Measurements from ENCODE around the gene AOC1. TPM values are rescaled to one million over a fixed set of nuclear protein-coding genes. Genes with fewer than 3 reads are reported as not detected.
A peak's percentile ranks its signal among the peaks of the same experiment; 100 is the strongest.

AOC1 gene
- total and polyA plus RNA-seq, 2 of the 13 experiments (the other 11 are each of a cell fraction or from before 2014, with no cell fraction given), result not detected

DNA sequence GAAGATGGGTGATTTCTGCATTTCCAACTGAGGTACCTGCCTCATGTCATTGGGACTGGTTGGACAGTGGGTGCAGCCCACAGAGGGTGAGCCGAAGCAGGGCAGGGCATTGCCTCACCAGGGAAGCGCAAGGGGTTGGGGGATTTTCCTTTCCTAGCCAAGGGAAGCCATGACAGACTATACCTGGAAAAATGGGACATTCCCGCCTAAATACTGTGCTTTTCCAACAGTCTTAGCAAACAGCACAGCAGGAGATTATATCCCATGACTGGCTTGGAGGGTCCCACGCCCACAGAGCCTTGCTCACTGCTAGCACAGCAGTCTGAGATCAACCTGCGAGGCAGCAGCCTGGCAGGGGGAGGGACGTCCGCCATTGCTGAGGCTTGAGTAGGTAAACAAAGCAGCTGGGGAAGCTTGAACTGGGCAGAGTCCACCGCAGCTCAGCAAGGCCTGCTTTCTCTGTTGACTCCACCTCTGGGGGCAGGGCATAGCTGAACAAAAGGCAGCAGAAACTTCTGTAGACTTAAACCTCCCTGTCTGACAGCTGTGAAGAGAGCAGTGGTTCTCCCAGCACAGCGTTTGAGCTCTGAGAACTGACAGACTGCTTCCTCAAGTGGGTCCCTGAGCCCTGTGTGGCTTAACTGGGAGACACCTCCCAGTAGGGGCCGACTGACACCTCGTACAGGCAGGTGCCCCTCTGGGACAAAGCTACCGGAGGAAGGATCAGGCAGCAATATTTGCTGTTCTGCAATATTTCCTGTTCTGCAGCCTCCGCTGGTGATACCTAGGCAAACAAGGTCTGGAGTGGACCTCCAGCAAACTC, 44.5 kb upstream of the AOC1 start (continued):
- TF ChIP-seq, protein P1, sequence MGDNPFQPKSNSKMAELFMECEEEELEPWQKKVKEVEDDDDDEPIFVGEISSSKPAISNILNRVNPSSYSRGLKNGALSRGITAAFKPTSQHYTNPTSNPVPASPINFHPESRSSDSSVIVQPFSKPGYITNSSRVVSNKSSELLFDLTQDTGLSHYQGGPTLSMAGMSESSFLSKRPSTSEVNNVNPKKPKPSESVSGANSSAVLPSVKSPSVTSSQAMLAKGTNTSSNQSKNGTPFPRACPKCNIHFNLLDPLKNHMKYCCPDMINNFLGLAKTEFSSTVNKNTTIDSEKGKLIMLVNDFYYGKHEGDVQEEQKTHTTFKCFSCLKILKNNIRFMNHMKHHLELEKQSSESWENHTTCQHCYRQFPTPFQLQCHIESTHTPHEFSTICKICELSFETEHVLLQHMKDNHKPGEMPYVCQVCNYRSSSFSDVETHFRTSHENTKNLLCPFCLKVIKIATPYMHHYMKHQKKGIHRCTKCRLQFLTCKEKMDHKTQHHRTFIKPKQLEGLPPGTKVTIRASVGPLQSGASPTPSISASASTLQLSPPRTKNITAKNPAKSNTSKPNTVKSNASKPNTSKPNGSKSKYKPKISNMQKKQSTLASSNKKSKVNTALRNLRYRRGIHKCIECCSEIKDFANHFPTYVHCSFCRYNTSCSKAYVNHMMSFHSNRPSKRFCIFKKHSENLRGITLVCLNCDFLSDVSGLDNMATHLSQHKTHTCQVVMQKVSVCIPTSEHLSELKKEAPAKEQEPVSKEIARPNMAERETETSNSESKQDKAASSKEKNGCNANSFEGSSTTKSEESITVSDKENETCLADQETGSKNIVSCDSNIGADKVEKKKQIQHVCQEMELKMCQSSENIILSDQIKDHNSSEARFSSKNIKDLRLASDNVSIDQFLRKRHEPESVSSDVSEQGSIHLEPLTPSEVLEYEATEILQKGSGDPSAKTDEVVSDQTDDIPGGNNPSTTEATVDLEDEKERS (CRISPR knock-in tag; IDR thresholded peaks at IDR 0.05), result peak; percentile 45; the same call in 1 of the 2 replicates
- 0 out of 2 replicates have a peak, but pooled peaks have one; percentile 35 for TF ChIP-seq NR2C2 (CRISPR knock-in tag; IDR thresholded peaks at IDR 0.05; ENCODE audit: borderline replicate concordance)
- TF ChIP-seq FOSL2 (CRISPR knock-in tag; IDR thresholded peaks at IDR 0.05), result 0 out of 2 replicates have a peak, but pooled peaks have one; percentile 10
- TF ChIP-seq ZBTB7B (CRISPR knock-in tag; IDR thresholded peaks at IDR 0.05), result peak; percentile 72
- TF ChIP-seq, protein P2, sequence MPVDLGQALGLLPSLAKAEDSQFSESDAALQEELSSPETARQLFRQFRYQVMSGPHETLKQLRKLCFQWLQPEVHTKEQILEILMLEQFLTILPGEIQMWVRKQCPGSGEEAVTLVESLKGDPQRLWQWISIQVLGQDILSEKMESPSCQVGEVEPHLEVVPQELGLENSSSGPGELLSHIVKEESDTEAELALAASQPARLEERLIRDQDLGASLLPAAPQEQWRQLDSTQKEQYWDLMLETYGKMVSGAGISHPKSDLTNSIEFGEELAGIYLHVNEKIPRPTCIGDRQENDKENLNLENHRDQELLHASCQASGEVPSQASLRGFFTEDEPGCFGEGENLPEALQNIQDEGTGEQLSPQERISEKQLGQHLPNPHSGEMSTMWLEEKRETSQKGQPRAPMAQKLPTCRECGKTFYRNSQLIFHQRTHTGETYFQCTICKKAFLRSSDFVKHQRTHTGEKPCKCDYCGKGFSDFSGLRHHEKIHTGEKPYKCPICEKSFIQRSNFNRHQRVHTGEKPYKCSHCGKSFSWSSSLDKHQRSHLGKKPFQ (CRISPR knock-in tag; IDR thresholded peaks at IDR 0.05; ENCODE audit: insufficient replicate concordance), result peak; percentile 7
- peak; percentile 35; the same call in 1 of the 2 replicates for TF ChIP-seq CEBPG (CRISPR knock-in tag; IDR thresholded peaks at IDR 0.05)
- TF ChIP-seq, protein P3, sequence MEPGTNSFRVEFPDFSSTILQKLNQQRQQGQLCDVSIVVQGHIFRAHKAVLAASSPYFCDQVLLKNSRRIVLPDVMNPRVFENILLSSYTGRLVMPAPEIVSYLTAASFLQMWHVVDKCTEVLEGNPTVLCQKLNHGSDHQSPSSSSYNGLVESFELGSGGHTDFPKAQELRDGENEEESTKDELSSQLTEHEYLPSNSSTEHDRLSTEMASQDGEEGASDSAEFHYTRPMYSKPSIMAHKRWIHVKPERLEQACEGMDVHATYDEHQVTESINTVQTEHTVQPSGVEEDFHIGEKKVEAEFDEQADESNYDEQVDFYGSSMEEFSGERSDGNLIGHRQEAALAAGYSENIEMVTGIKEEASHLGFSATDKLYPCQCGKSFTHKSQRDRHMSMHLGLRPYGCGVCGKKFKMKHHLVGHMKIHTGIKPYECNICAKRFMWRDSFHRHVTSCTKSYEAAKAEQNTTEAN (CRISPR knock-in tag; conservative IDR thresholded peaks at IDR 0.05), result 0 out of 2 replicates have a peak, but pooled peaks have one; percentile 39
- TF ChIP-seq, protein P4, sequence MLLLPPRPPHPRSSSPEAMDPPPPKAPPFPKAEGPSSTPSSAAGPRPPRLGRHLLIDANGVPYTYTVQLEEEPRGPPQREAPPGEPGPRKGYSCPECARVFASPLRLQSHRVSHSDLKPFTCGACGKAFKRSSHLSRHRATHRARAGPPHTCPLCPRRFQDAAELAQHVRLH (CRISPR knock-in tag; IDR thresholded peaks at IDR 0.05; ENCODE audit: borderline replicate concordance, low read depth), result 0 out of 2 replicates have a peak, but pooled peaks have one; percentile 29
- peak; percentile 89 for TF ChIP-seq FOXA3 (CRISPR knock-in tag; IDR thresholded peaks at IDR 0.05)
- TF ChIP-seq, protein P5, sequence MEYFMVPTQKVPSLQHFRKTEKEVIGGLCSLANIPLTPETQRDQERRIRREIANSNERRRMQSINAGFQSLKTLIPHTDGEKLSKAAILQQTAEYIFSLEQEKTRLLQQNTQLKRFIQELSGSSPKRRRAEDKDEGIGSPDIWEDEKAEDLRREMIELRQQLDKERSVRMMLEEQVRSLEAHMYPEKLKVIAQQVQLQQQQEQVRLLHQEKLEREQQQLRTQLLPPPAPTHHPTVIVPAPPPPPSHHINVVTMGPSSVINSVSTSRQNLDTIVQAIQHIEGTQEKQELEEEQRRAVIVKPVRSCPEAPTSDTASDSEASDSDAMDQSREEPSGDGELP (IDR thresholded peaks at IDR 0.05; ENCODE audit: borderline replicate concordance, low read depth), result peak; percentile 45; the same call in 1 of the 2 replicates
- TF ChIP-seq RXRA (CRISPR knock-in tag; IDR thresholded peaks at IDR 0.05), result 0 out of 2 replicates have a peak, but pooled peaks have one; percentile 40
- TF ChIP-seq, protein P6, sequence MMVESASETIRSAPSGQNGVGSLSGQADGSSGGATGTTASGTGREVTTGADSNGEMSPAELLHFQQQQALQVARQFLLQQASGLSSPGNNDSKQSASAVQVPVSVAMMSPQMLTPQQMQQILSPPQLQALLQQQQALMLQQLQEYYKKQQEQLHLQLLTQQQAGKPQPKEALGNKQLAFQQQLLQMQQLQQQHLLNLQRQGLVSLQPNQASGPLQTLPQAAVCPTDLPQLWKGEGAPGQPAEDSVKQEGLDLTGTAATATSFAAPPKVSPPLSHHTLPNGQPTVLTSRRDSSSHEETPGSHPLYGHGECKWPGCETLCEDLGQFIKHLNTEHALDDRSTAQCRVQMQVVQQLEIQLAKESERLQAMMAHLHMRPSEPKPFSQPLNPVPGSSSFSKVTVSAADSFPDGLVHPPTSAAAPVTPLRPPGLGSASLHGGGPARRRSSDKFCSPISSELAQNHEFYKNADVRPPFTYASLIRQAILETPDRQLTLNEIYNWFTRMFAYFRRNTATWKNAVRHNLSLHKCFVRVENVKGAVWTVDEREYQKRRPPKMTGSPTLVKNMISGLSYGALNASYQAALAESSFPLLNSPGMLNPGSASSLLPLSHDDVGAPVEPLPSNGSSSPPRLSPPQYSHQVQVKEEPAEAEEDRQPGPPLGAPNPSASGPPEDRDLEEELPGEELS (CRISPR knock-in tag; IDR thresholded peaks at IDR 0.05), result peak; percentile 75
- TF ChIP-seq, protein P7, sequence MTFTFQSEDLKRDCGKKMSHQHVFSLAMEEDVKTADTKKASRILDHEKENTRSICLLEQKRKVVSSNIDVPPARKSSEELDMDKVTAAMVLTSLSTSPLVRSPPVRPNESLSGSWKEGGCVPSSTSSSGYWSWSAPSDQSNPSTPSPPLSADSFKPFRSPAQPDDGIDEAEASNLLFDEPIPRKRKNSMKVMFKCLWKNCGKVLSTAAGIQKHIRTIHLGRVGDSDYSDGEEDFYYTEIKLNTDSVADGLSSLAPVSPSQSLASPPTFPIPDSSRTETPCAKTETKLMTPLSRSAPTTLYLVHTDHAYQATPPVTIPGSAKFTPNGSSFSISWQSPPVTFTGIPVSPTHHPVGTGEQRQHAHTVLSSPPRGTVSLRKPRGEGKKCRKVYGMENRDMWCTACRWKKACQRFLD (CRISPR knock-in tag; IDR thresholded peaks at IDR 0.05; ENCODE audit: borderline replicate concordance), result 0 out of 2 replicates have a peak, but pooled peaks have one; percentile 39
- peak; percentile 38; the same call in 1 of the 2 replicates for TF ChIP-seq ZNF777 (CRISPR knock-in tag; IDR thresholded peaks at IDR 0.05)
- peak; percentile 64 for TF ChIP-seq ZNF788 (CRISPR knock-in tag; IDR thresholded peaks at IDR 0.05; ENCODE audit: borderline replicate concordance)
- TF ChIP-seq ELF1 (CRISPR knock-in tag; IDR thresholded peaks at IDR 0.05), result peak; percentile 20; the same call in 1 of the 2 replicates
- 0 out of 2 replicates have a peak, but pooled peaks have one; percentile 30 for TF ChIP-seq ZNF572 (CRISPR knock-in tag; IDR thresholded peaks at IDR 0.05)

Data from HepG2 (cell line).